K562 (cell line): ENCODE data around the gene LOXL3. TPM values are rescaled to one million over a fixed set of nuclear protein-coding genes. Genes with fewer than 3 reads are reported as not detected.

Source experiments
- ILK ChIP-seq: fragments of 450-650 bp; IDR thresholded peaks from 2 replicates; pipeline ENCODE4 v1.6.1; 2016; ENCODE audit warnings: missing genetic modification characterization, low read depth, mild to moderate bottlenecking, missing compliant biosample characterization, moderate library complexity, borderline replicate concordance
- KLF10 ChIP-seq: fragments of 250-450 bp; sonication (Bioruptor Pico); IDR thresholded peaks from 2 replicates; pipeline ENCODE4 v1.6.1; 2021; ENCODE audit warnings: matching md5 sums
- L3MBTL2 ChIP-seq: fragments of 450-650 bp; IDR thresholded peaks from 2 replicates; pipeline ENCODE4 v1.6.1; 2016; ENCODE audit warnings: mild to moderate bottlenecking, moderate library complexity
- MEF2A ChIP-seq: IDR thresholded peaks from 2 replicates; pipeline ENCODE4 v1.6.1; 2011; ENCODE audit warnings: low read depth, mild to moderate bottlenecking, low read length, moderate library complexity; ENCODE audit not compliant: control insufficient read depth
- RHOXF2B ChIP-seq: fragments of 250-450 bp; sonication (Bioruptor Pico); conservative IDR thresholded peaks from 2 replicates; pipeline ENCODE4 v1.5.1; 2021
- SMAD3 ChIP-seq: fragments of 450-650 bp; formaldehyde crosslinking; conservative IDR thresholded peaks from 2 replicates; pipeline ENCODE4 v1.4.0; 2020; ENCODE audit warnings: mild to moderate bottlenecking
- SRSF9 ChIP-seq: fragments of 200-400 bp; formaldehyde crosslinking; IDR thresholded peaks from 2 replicates; pipeline ENCODE4 v1.6.1; 2017; ENCODE audit warnings: low read depth, low read length, borderline replicate concordance
- TCF7L2 ChIP-seq: fragments of 150-350 bp; IDR thresholded peaks from 2 replicates; pipeline ENCODE4 v1.6.1; 2016; ENCODE audit warnings: low read depth, mild to moderate bottlenecking, low read length, moderate library complexity
- TRIM28 ChIP-seq: fragments of 450-650 bp; IDR thresholded peaks from 2 replicates; pipeline ENCODE4 v1.6.1; 2017
- U2AF2 ChIP-seq: fragments of 200-400 bp; formaldehyde crosslinking; optimal IDR thresholded peaks from 2 replicates; pipeline ENCODE3; 2017; ENCODE audit warnings: low read depth, mild to moderate bottlenecking, low read length
- polyA plus RNA-seq, 8 experiments: library from polyadenylated mRNA; depleted of rRNA in 4 of 8; stranded (reverse) in 5 of 8; unstranded in 3 of 8; fragments of >200 nt; fragmentation: Nextera tagmentation in 2 of 8; fragmentation: Illumina TruSeq in 1 of 8; extraction: Ambion mirVana in 2 of 8; extraction: Trizol in 1 of 8; gene quantifications; 2 replicates each; pipeline versions ENCODE4 v1.2.1 to v1.2.3, GENCODE V29; 2011 to 2014; ENCODE audit warnings: inconsistent platforms in 1 of 8, missing spikeins in 1 of 8
- total RNA-seq, 7 experiments: library from RNA; depleted of rRNA in 6 of 7; stranded (reverse); fragments of >200 nt in 6 of 7; fragmentation: Illumina TruSeq in 2 of 7; extraction: Trizol in 2 of 7; gene quantifications; 2 replicates each; pipeline versions ENCODE4 v1.2.1 to v1.2.3, GENCODE V29; 2011 to 2021; ENCODE audit warnings: low replicate concordance in 1 of 7
- TF ChIP-seq, protein P1 (sequence below), 2 experiments: fragments of 450-650 bp in 1 of 2; sonication (generic) in 1 of 2; formaldehyde crosslinking in 1 of 2; IDR thresholded peaks; 2 replicates each; pipeline versions ENCODE4 v1.7.1 to v1.9.0; 2016 to 2022; ENCODE audit warnings: inconsistent platforms in 1 of 2, mild to moderate bottlenecking in 1 of 2, missing genetic modification reagents in 1 of 2
- TF ChIP-seq, protein P2 (sequence below): IDR thresholded peaks from 2 replicates; pipeline ENCODE4 v1.6.1; 2012; ENCODE audit warnings: low read depth, low read length, improper control_type of control experiment, borderline replicate concordance
- TF ChIP-seq, protein P3 (sequence below): sonication (generic); formaldehyde crosslinking; IDR thresholded peaks from 2 replicates; pipeline ENCODE4 v1.8.0; 2022; ENCODE audit warnings: missing genetic modification reagents, mild to moderate bottlenecking, borderline replicate concordance

Gene LOXL3
- total and polyA plus RNA-seq, 9 of the 15 experiments (the other 6 are each of a cell fraction or from before 2014, with no cell fraction given): 0.22 to 0.99 (median 0.31) TPM

DNA sequence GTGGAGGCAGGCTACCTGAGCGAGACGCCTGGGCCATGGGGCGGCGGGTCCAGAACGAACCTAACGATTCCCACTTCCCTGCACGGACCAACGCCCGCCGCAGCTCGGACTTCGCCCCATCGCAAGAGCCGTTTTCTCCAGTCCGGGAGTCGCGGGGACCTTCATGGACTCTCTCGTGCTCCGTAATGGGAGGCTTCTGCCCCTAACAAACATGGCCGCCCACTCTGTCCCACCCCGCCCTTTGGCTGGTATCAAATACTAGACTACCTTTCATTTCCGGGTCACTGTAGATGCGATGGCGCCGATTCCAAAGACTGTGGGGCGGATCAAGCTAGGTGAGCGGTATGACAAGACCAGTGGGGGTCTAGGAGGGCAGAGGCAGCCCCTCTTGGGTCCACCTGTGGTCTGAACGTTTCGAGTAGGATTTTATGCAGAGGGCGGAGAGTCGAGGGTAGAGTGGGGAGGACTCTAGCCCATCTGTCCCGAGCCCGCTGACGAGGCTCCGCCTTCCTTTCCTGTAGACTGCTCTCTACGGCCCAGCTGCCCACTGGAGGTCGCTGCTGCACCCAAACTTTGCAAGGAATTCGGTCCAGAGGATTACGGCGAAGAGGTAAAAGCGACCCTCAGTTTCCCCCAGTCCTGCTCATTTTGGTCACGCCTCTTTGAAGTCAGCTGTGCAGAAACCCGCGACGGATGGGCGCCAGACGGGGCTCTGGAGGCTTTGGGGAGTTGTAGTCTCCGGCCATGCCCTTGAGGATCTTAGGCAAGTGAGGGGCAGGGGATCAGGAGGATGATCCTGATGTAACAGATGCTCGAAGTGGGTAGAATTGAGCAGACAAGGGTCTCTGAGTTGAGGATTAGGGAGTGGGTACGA lies 70.7 kb downstream of the LOXL3 start, which contains the start of the genes CCDC142 and TTC31 (continued):
- TF ChIP-seq, protein P1, sequence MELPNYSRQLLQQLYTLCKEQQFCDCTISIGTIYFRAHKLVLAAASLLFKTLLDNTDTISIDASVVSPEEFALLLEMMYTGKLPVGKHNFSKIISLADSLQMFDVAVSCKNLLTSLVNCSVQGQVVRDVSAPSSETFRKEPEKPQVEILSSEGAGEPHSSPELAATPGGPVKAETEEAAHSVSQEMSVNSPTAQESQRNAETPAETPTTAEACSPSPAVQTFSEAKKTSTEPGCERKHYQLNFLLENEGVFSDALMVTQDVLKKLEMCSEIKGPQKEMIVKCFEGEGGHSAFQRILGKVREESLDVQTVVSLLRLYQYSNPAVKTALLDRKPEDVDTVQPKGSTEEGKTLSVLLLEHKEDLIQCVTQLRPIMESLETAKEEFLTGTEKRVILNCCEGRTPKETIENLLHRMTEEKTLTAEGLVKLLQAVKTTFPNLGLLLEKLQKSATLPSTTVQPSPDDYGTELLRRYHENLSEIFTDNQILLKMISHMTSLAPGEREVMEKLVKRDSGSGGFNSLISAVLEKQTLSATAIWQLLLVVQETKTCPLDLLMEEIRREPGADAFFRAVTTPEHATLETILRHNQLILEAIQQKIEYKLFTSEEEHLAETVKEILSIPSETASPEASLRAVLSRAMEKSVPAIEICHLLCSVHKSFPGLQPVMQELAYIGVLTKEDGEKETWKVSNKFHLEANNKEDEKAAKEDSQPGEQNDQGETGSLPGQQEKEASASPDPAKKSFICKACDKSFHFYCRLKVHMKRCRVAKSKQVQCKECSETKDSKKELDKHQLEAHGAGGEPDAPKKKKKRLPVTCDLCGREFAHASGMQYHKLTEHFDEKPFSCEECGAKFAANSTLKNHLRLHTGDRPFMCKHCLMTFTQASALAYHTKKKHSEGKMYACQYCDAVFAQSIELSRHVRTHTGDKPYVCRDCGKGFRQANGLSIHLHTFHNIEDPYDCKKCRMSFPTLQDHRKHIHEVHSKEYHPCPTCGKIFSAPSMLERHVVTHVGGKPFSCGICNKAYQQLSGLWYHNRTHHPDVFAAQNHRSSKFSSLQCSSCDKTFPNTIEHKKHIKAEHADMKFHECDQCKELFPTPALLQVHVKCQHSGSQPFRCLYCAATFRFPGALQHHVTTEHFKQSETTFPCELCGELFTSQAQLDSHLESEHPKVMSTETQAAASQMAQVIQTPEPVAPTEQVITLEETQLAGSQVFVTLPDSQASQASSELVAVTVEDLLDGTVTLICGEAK (IDR thresholded peaks at IDR 0.05): peak; percentile 95
- TF ChIP-seq, protein P1 (CRISPR knock-in tag; IDR thresholded peaks at IDR 0.05): no peak
- TF ChIP-seq SRSF9 (no peak), TRIM28 (0 out of 2 replicates have a peak, but pooled peaks have one; percentile 40), RHOXF2B (no peak), U2AF2 (no peak), L3MBTL2 (no peak), SMAD3 (CRISPR knock-in tag) (no peak), KLF10 (CRISPR knock-in tag) (no peak), TCF7L2 (no peak), ILK (tag) (no peak), MEF2A (no peak)
- TF ChIP-seq, protein P2, sequence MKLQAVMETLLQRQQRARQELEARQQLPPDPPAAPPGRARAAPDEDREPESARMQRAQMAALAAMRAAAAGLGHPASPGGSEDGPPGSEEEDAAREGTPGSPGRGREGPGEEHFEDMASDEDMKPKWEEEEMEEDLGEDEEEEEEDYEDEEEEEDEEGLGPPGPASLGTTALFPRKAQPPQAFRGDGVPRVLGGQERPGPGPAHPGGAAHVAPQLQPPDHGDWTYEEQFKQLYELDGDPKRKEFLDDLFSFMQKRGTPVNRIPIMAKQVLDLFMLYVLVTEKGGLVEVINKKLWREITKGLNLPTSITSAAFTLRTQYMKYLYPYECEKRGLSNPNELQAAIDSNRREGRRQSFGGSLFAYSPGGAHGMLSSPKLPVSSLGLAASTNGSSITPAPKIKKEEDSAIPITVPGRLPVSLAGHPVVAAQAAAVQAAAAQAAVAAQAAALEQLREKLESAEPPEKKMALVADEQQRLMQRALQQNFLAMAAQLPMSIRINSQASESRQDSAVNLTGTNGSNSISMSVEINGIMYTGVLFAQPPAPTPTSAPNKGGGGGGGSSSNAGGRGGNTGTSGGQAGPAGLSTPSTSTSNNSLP: 0 out of 2 replicates have a peak, but pooled peaks have one; percentile 48
- TF ChIP-seq, protein P3, sequence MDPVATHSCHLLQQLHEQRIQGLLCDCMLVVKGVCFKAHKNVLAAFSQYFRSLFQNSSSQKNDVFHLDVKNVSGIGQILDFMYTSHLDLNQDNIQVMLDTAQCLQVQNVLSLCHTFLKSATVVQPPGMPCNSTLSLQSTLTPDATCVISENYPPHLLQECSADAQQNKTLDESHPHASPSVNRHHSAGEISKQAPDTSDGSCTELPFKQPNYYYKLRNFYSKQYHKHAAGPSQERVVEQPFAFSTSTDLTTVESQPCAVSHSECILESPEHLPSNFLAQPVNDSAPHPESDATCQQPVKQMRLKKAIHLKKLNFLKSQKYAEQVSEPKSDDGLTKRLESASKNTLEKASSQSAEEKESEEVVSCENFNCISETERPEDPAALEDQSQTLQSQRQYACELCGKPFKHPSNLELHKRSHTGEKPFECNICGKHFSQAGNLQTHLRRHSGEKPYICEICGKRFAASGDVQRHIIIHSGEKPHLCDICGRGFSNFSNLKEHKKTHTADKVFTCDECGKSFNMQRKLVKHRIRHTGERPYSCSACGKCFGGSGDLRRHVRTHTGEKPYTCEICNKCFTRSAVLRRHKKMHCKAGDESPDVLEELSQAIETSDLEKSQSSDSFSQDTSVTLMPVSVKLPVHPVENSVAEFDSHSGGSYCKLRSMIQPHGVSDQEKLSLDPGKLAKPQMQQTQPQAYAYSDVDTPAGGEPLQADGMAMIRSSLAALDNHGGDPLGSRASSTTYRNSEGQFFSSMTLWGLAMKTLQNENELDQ (CRISPR knock-in tag): no peak
